Muscle of back (tissue), 13 donors: Measurements from ENCODE around the gene CHST8. TPM values are rescaled to one million over a fixed set of nuclear protein-coding genes. Genes with fewer than 3 reads are reported as not detected.
"Not testable (repeated sequence)": the region's sequence is repeated elsewhere in the genome, so short reads cannot be mapped to it uniquely, and the experiment has no call there.

ENCODE experiments used
- DNase-seq, 3 donors: peaks; one replicate each; pipeline versions ENCODE4 v3.0.0 to v3.0.0-alpha.2; 2013
- long read RNA-seq, 9 donors: transcript quantifications; one replicate each; lab custom pipeline, GENCODE V29; 2026
- polyA plus RNA-seq, 10 donors: library from polyadenylated mRNA; unstranded; fragments of 120-200 nt; gene quantifications; one replicate each; pipeline ENCODE4 v1.2.1, GENCODE V29; 2013; ENCODE audit not compliant: insufficient read length in 10 of 10

The CHST8 gene
- polyA plus RNA-seq: 1 to 10 TPM in 1 of 10 donors, under 1 TPM in 7, not detected in 2; 0.07 to 1.1 (median 0.16) TPM
- long read RNA-seq, donor 1: 0 reads
- long read RNA-seq, donor 2: 0 reads
- long read RNA-seq, donor 3: 0 reads
- long read RNA-seq, donor 4, partial matches to known transcripts: 0 of 1 reads
- long read RNA-seq, donor 4, other reads (novel, unspliced or antisense): 0 of 1 reads
- long read RNA-seq, donor 5: 0 reads
- long read RNA-seq, donor 6: 0 reads
- long read RNA-seq, donor 7, partial matches to known transcripts: 0 of 1 reads
- long read RNA-seq, donor 7, other reads (novel, unspliced or antisense): 0 of 1 reads
- long read RNA-seq, donor 8: 0 reads
- long read RNA-seq, donor 9: 0 reads

- DNase-seq: peak; percentile 22 to 76 (median 45)
Measured at GRCh38 chr19:33621811-33622504, at the start of gene CHST8. Gene CHST8, plus strand, starts transcription at chr19:33621953. Its CDS starts 67,309 bp downstream, at chr19:33689262.

- no peak for DNase-seq
Measured at GRCh38 chr19:33572929-33573328, 48.8 kb upstream of the CHST8 start.

- no peak for DNase-seq
Measured at GRCh38 chr19:33574824-33575223, 46.9 kb upstream of the CHST8 start.

GRCh38 chr19:33578697-33579096 is 43.1 kb upstream of the CHST8 start:
- no peak for DNase-seq

GRCh38 chr19:33580026-33580644 is 41.6 kb upstream of the CHST8 start:
- DNase-seq: no peak

- no peak for DNase-seq
Measured at GRCh38 chr19:33580645-33581037, 41.1 kb upstream of the CHST8 start.

GRCh38 chr19:33582914-33583313 is 38.8 kb upstream of the CHST8 start:
- no peak for DNase-seq

GRCh38 chr19:33587150-33587549 is 34.6 kb upstream of the CHST8 start:
- no peak for DNase-seq

- DNase-seq: no peak
Measured at GRCh38 chr19:33590224-33590623, 31.5 kb upstream of the CHST8 start.

- DNase-seq: no peak
Measured at GRCh38 chr19:33595783-33596182, 26.0 kb upstream of the CHST8 start.

GRCh38 chr19:33601583-33601982 is 20.2 kb upstream of the CHST8 start:
- DNase-seq: no peak

- DNase-seq: no peak
Measured at GRCh38 chr19:33602576-33603204, 19.1 kb upstream of the CHST8 start.

GRCh38 chr19:33603377-33603776 is 18.4 kb upstream of the CHST8 start:
- DNase-seq: no peak

- no peak for DNase-seq
Measured at GRCh38 chr19:33604651-33605050, 17.1 kb upstream of the CHST8 start.

- DNase-seq: not testable (repeated sequence)
Measured at GRCh38 chr19:33605803-33606295, 15.9 kb upstream of the CHST8 start.

GRCh38 chr19:33606556-33606955 is 15.2 kb upstream of the CHST8 start:
- no peak for DNase-seq

GRCh38 chr19:33609353-33609752 is 12.4 kb upstream of the CHST8 start:
- no peak for DNase-seq

GRCh38 chr19:33610588-33610987 is 11.2 kb upstream of the CHST8 start:
- DNase-seq: no peak

GRCh38 chr19:33612928-33613619 is 8.7 kb upstream of the CHST8 start:
- DNase-seq: no peak

GRCh38 chr19:33613620-33614000 is 8.1 kb upstream of the CHST8 start:
- DNase-seq: no peak

GRCh38 chr19:33616346-33616745 is 5.4 kb upstream of the CHST8 start:
- DNase-seq: no peak

GRCh38 chr19:33616857-33617256 is 4.9 kb upstream of the CHST8 start:
- DNase-seq: no peak
